GM18517 (cell line): ENCODE data around the gene TLE4.
A peak's percentile ranks its signal among the peaks of the same experiment; 100 is the strongest.
"Not testable (repeated sequence)": the region's sequence is repeated elsewhere in the genome, so short reads cannot be mapped to it uniquely, and the experiment has no call there.

Source experiments
- ATAC-seq: cut with Tn5 transposase; IDR thresholded peaks from one replicate; pipeline ENCODE4 v1.9.1; 2021; ENCODE audit warnings: mild to moderate bottlenecking, moderate library complexity; ENCODE audit not compliant: unreplicated experiment

The TLE4 gene

GRCh38 chr9:79598562-79599345, 27.0 kb downstream of the TLE4 start:
- ATAC-seq: no peak

GRCh38 chr9:79600466-79600865, 28.7 kb downstream of the TLE4 start:
- ATAC-seq: no peak

GRCh38 chr9:79603222-79603920, 31.6 kb downstream of the TLE4 start:
- no peak for ATAC-seq

GRCh38 chr9:79604149-79604548, 32.4 kb downstream of the TLE4 start:
- no peak for ATAC-seq

- ATAC-seq: no peak
Measured at GRCh38 chr9:79604921-79605562, 33.3 kb downstream of the TLE4 start.

- not testable (repeated sequence) for ATAC-seq
Measured at GRCh38 chr9:79606529-79606928, 34.8 kb downstream of the TLE4 start.

GRCh38 chr9:79609468-79610018, 37.8 kb downstream of the TLE4 start:
- no peak for ATAC-seq

- ATAC-seq: no peak
Measured at GRCh38 chr9:79610019-79610631, 38.4 kb downstream of the TLE4 start.

- peak; percentile 87 for ATAC-seq
Measured at GRCh38 chr9:79610791-79611614, 39.2 kb downstream of the TLE4 start.

GRCh38 chr9:79613145-79613544, 41.4 kb downstream of the TLE4 start:
- no peak for ATAC-seq

- no peak for ATAC-seq
Measured at GRCh38 chr9:79615038-79615437, 43.3 kb downstream of the TLE4 start.

- no peak for ATAC-seq
Measured at GRCh38 chr9:79616013-79616412, 44.2 kb downstream of the TLE4 start.

GRCh38 chr9:79616971-79617370, 45.2 kb downstream of the TLE4 start:
- ATAC-seq: no peak

- no peak for ATAC-seq
Measured at GRCh38 chr9:79617395-79617794, 45.6 kb downstream of the TLE4 start.

GRCh38 chr9:79619930-79620329, 48.2 kb downstream of the TLE4 start:
- no peak for ATAC-seq

GRCh38 chr9:79621916-79622575, 50.3 kb downstream of the TLE4 start:
- no peak for ATAC-seq

- peak; percentile 92 for ATAC-seq
Measured at GRCh38 chr9:79623799-79624721, 52.3 kb downstream of the TLE4 start.

- no peak for ATAC-seq
Measured at GRCh38 chr9:79629721-79630120, 58.0 kb downstream of the TLE4 start.
